CD4-positive, alpha-beta T cell treated with Interleukin-6 for 4 hours (primary cell): ENCODE measurements around the gene CBX6.
"Not testable (repeated sequence)": the region's sequence is repeated elsewhere in the genome, so short reads cannot be mapped to it uniquely, and the experiment has no call there.

Experiments used
- DNase-seq: peaks from one replicate; pipeline ENCODE4 v3.0.0-alpha.2; 2020; ENCODE audit warnings: mixed read lengths

The CBX6 gene

GRCh38 chr22:38872172-38872830 is at the start of gene CBX6:
TSS of gene CBX6 (minus strand) at chr22:38872216. CDS start at chr22:38872190, 26 bp downstream.
- DNase-seq = peak; percentile 96

- no peak for DNase-seq
Observed at GRCh38 chr22:38921806-38922205, 49.8 kb upstream of the CBX6 start.

- DNase-seq = no peak
Observed at GRCh38 chr22:38921120-38921519, 49.1 kb upstream of the CBX6 start.

GRCh38 chr22:38919631-38920190 is 47.7 kb upstream of the CBX6 start:
- no peak for DNase-seq

- DNase-seq = no peak
Observed at GRCh38 chr22:38911434-38911833, 39.4 kb upstream of the CBX6 start.

- DNase-seq = no peak
Observed at GRCh38 chr22:38907767-38908166, 35.8 kb upstream of the CBX6 start.

GRCh38 chr22:38906052-38906451 is 34.0 kb upstream of the CBX6 start:
- DNase-seq = no peak

- DNase-seq = not testable (repeated sequence)
Observed at GRCh38 chr22:38904052-38904617, 32.1 kb upstream of the CBX6 start.

- no peak for DNase-seq
Observed at GRCh38 chr22:38901111-38901641, 29.2 kb upstream of the CBX6 start.

GRCh38 chr22:38900677-38901076 is 28.7 kb upstream of the CBX6 start:
- DNase-seq = no peak

GRCh38 chr22:38891256-38891655 is 19.2 kb upstream of the CBX6 start:
- no peak for DNase-seq

- no peak for DNase-seq
Observed at GRCh38 chr22:38890377-38890776, 18.4 kb upstream of the CBX6 start.

- DNase-seq = no peak
Observed at GRCh38 chr22:38886333-38886732, 14.3 kb upstream of the CBX6 start.

GRCh38 chr22:38882972-38883622 is 11.1 kb upstream of the CBX6 start:
- no peak for DNase-seq

- DNase-seq = no peak
Observed at GRCh38 chr22:38881997-38882879, 10.2 kb upstream of the CBX6 start.

- no peak for DNase-seq
Observed at GRCh38 chr22:38881464-38881871, 9.5 kb upstream of the CBX6 start.

- DNase-seq = no peak
Observed at GRCh38 chr22:38879961-38880360, 7.9 kb upstream of the CBX6 start.

- DNase-seq = no peak
Observed at GRCh38 chr22:38879108-38879729, 7.2 kb upstream of the CBX6 start.

- no peak for DNase-seq
Observed at GRCh38 chr22:38878001-38878400, 6.0 kb upstream of the CBX6 start.

GRCh38 chr22:38874529-38875222 is 2.7 kb upstream of the CBX6 start:
- DNase-seq = no peak
